ENCODE measurements around the gene NUCB2.

Gene NUCB2

GRCh38 chr11:17268902-17269301 is 7.6 kb upstream of the NUCB2 start:
- no peak for DNase-seq (ENCODE audit: low read depth in 2 of 2)

- DNase-seq (ENCODE audit: low read depth in 2 of 2), result no peak
Observed at GRCh38 chr11:17272801-17273200, 3.7 kb upstream of the NUCB2 start.

GRCh38 chr11:17273211-17273610 is 3.3 kb upstream of the NUCB2 start:
- no peak for DNase-seq (ENCODE audit: low read depth in 2 of 2)

- no peak for DNase-seq (ENCODE audit: low read depth in 2 of 2)
Observed at GRCh38 chr11:17273668-17274282, 2.8 kb upstream of the NUCB2 start.

- no peak for DNase-seq (ENCODE audit: low read depth in 2 of 2)
Observed at GRCh38 chr11:17275400-17276235, 921 bp upstream of the NUCB2 start.

- no peak for DNase-seq (ENCODE audit: low read depth in 2 of 2)
Observed at GRCh38 chr11:17277024-17277584, 565 bp downstream of the NUCB2 start.

GRCh38 chr11:17280494-17281127 is 4.1 kb downstream of the NUCB2 start:
- no peak for DNase-seq (ENCODE audit: low read depth in 2 of 2)

- no peak for DNase-seq (ENCODE audit: low read depth in 2 of 2)
Observed at GRCh38 chr11:17286332-17286731, 9.8 kb downstream of the NUCB2 start.

- no peak for DNase-seq (ENCODE audit: low read depth in 2 of 2)
Observed at GRCh38 chr11:17287058-17287457, 10.5 kb downstream of the NUCB2 start.

GRCh38 chr11:17291710-17292109 is 15.2 kb downstream of the NUCB2 start:
- DNase-seq (ENCODE audit: low read depth in 2 of 2), result no peak

GRCh38 chr11:17293311-17293710 is 16.8 kb downstream of the NUCB2 start:
- DNase-seq (ENCODE audit: low read depth in 2 of 2), result no peak

- no peak for DNase-seq (ENCODE audit: low read depth in 2 of 2)
Observed at GRCh38 chr11:17294033-17294432, 17.5 kb downstream of the NUCB2 start.

GRCh38 chr11:17296852-17297559 is 20.5 kb downstream of the NUCB2 start:
- no peak for DNase-seq (ENCODE audit: low read depth in 2 of 2)

GRCh38 chr11:17298302-17298701 is 21.8 kb downstream of the NUCB2 start:
- no peak for DNase-seq (ENCODE audit: low read depth in 2 of 2)

GRCh38 chr11:17300372-17300771 is 23.8 kb downstream of the NUCB2 start:
- DNase-seq (ENCODE audit: low read depth in 2 of 2), result no peak

GRCh38 chr11:17313349-17314231 is 37.1 kb downstream of the NUCB2 start:
- DNase-seq (ENCODE audit: low read depth in 2 of 2), result no peak

- DNase-seq (ENCODE audit: low read depth in 2 of 2), result no peak
Observed at GRCh38 chr11:17314232-17314547, 37.7 kb downstream of the NUCB2 start.

GRCh38 chr11:17314904-17315426 is 38.4 kb downstream of the NUCB2 start:
- DNase-seq (ENCODE audit: low read depth in 2 of 2), result no peak

GRCh38 chr11:17328871-17329494 is 52.4 kb downstream of the NUCB2 start:
- DNase-seq (ENCODE audit: low read depth in 2 of 2), result no peak

- no peak for DNase-seq (ENCODE audit: low read depth in 2 of 2)
Observed at GRCh38 chr11:17331669-17332068, 55.1 kb downstream of the NUCB2 start.
